NCI-H460 (cell line): Measurements from ENCODE around the gene TLE4. TPM values are rescaled to one million over a fixed set of nuclear protein-coding genes. Genes with fewer than 3 reads are reported as not detected.

Experiments used
- DNase-seq: peaks from one replicate; pipeline ENCODE4 v3.0.0-alpha.2; 2016; ENCODE audit warnings: low read depth; ENCODE audit errors: extremely low read depth
- total RNA-seq: library from RNA; depleted of rRNA; stranded (reverse); fragments of >200 nt; shearing (Covaris generic); gene quantifications from 2 replicates; pipeline ENCODE4 v1.2.3, GENCODE V29; 2014

Gene TLE4
- total RNA-seq, 1 experiment from 2014 or later: 9.5 TPM

- DNase-seq: no peak
Observed at GRCh38 chr9:79684711-79685575, 113.2 kb downstream of the TLE4 start.

DNA sequence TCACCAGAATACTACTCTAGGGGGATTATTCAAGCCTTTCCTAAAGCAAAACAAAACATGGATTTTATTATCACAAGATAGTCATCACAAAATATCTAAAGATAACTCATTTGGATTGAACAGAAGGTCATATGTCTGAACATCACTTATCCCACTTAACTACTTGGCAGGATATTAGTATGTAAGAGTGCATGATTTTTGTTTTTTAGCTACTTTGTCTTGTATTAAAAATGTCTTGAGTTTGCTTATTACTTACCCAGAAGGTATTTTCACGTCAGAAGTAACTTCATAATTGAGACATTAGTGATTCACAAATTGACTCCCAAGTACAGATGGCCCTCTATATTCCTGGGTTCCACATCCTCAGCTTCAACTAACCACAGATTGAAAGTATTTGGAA is 113.8 kb downstream of the TLE4 start:
- no peak for DNase-seq

- no peak for DNase-seq
Observed at GRCh38 chr9:79686381-79687130, 114.8 kb downstream of the TLE4 start.

DNA sequence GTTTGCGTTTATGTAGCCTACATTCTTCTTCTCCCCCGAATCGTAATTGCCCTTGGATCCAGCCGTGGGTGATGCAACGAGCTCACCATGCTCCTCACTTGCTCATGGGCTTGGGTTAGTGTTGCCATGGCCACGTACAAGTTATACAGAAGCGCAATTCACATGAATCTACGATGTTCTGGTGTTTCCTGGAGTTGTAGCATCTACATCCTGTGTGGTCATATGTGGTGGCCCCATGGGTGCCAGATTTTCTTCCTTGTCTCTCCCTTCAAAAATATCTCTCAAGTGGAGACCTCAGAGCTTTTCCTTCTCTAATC is 115.3 kb downstream of the TLE4 start:
- DNase-seq: no peak

- DNase-seq: no peak
Observed at GRCh38 chr9:79688363-79688762, 116.6 kb downstream of the TLE4 start.

DNA sequence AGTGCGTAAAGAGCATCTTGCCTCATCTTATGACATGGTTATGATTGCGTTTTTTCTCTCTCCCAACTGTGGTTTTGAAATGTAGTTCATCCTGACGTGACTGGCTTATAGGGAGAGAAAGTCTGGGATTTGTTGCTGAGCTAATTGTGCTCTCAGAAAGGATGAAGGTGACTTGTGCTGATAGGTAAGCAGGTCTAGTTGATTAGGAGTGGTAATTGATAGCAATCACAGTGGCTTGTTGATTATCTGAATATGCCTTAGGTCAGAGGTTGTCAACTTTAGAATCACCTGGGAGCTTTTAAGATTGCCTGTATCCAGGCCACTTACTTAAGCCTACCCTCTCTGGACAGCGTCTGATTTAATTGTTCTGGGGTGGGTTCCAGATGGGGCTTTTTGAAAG is 117.8 kb downstream of the TLE4 start:
- DNase-seq: no peak

DNA sequence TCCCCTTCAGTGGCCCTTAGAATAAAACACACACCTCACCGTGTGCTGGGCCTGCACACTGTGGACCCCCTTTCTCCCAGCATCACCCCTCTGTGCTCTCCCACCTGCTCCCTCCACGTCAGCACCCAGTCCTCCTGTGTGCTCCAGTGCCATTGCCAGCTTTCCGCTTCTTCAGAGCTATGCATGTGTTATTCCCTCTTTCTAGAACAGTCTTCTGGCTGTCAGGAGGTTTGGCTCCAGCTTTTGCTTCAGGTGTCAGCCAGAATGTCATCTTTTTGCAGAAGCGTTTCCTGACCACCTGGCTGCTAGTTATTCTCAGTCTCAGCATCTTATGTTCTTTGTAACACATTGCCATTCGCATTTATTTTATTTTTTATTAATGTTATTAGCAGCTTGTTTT is 119.7 kb downstream of the TLE4 start:
- DNase-seq: no peak

GRCh38 chr9:79692857-79693571 is 121.2 kb downstream of the TLE4 start:
- DNase-seq: no peak

- no peak for DNase-seq
Observed at GRCh38 chr9:79693750-79694149, 122.0 kb downstream of the TLE4 start.

DNA sequence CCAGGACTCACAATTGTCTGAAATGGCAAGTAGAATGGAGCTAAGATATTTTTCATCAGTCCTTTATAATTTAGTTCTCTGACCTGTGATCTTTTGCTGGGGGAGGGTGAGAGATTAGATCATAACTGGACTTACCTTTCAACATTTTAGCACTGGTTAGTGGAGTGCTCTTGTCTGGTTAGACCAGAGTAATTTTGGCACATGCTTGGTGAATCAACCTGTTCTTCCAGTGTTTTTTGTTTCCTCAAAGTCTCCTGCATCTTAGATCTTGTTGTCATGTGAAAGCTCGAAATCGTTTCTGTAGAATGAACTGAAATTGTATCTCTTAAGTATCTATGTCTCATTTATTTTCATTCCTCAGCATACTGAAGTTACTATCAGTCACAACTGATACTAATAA is 122.4 kb downstream of the TLE4 start:
- DNase-seq: no peak

- no peak for DNase-seq
Observed at GRCh38 chr9:79694676-79695400, 123.1 kb downstream of the TLE4 start.

- DNase-seq: no peak
Observed at GRCh38 chr9:79695531-79696175, 123.9 kb downstream of the TLE4 start.

DNA sequence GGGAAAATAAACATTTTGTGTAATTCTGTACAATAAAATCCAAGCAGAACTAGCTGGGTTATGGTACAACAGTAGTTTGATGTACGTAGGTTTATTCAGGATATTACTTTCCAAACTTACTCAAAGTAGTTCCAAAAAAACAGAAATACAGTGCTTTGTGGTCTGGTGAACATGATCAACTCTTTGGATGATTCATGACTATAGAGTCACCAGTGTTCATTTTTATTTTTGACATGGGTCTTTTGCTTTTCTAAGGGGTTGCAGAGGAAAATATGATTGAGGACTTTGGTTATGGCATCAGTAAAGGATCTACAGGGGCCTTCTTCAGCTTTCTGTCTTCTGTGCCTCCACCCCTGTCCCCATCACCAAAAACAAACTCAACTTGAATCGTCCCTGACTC is 127.2 kb downstream of the TLE4 start:
- DNase-seq: no peak

- no peak for DNase-seq
Observed at GRCh38 chr9:79699479-79699878, 127.7 kb downstream of the TLE4 start.

- DNase-seq: no peak
Observed at GRCh38 chr9:79700607-79701360, 129.0 kb downstream of the TLE4 start.

DNA sequence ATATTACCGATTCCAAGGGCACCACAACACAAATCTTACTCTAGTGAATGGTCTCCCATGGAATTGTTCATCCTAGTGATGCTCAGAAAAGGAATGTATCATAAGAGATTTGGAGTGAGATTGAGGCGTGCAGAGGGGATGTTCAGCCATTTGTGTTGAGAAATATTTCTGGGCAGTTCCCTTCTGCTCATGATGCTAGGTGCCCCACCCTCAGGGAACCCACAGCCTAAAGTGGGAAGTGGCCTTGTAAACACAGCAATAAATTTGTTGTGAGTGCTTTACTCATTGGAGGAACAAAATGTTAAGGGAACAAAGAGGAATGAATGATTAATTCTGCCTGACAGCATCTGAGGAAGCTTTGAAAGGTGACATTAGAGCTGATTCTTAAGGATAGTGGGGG is 129.9 kb downstream of the TLE4 start:
- DNase-seq: no peak

DNA sequence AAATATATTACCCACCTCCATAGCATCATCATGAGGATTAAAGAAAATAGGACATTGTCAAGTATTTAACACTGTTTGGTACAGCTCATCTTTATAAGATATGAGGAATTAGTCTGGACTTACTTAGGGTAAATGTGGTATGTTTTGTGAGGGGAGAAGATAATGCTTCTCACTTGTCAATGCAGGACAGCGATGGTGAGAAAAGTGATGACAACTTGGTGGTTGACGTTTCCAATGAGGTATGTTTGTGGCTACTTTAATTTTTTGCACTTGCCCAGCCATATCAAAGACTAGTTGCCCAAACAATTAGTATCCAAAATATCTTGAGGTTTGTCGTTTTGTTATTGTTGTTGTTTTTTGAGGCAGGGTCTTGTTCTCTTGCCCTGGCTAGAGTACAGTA is 133.9 kb downstream of the TLE4 start:
- no peak for DNase-seq

DNA sequence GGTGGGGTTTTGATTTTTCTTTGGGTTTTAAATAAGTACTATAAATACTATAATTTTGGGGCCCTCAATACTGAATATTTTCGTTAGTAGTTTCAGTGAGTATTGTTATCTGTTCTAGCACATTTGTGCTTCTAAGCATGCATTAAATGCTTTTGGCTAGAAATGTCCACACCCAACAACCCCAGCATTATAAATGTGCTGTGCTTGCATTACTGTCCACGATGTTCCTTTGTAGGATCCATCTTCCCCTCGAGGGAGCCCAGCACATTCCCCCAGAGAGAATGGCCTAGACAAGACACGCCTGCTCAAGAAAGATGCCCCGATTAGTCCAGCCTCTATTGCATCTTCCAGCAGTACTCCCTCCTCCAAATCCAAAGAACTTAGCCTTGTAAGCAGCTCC is 134.7 kb downstream of the TLE4 start:
- DNase-seq: no peak

DNA sequence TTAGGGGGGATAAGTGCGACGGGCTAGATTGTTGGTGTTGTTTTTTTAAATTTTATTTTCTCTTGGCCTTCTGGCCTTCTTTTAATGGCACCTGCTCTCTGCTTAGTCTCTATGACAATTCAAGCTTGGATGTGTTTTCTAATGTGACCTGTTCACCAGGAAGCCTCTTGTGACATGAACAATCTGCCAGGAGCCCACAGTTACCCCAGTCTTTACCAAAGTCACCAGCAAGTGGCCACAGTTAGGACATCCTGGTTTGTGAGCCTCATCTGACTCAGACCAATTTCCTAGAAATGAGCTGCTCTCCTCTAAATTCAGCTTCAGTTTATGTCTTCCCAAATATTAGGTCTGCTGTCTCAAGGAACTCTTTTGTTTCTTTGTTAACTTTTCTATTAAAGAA is 135.8 kb downstream of the TLE4 start:
- DNase-seq: no peak

GRCh38 chr9:79708541-79708940 is 136.8 kb downstream of the TLE4 start:
- no peak for DNase-seq
